DND-41 (cell line): ENCODE measurements around the gene NFAM1.

Experiments
- ATAC-seq: fragments of 200-7000 bp; cut with Tn5 transposase; 3 replicates; pipeline ENCODE4 v1.9.1; 2021; ENCODE audit warnings: low read depth; ENCODE audit not compliant: insufficient read depth
- DNase-seq: peaks from one replicate; pipeline ENCODE4 v3.0.0-alpha.2; 2020
- H2AFZ ChIP-seq: 2 replicates; pipeline ENCODE4 v1.6.0; 2012; ENCODE audit warnings: low read depth, low read length
- H3K27ac ChIP-seq: 2 replicates; pipeline ENCODE4 v1.5.1; 2012; ENCODE audit warnings: low read length, inconsistent platforms
- H3K27me3 ChIP-seq: fragments of 200-600 bp; sonication (generic); 2 replicates; pipeline ENCODE4 v1.6.0; 2012; ENCODE audit warnings: low read length, mild to moderate bottlenecking, inconsistent platforms; ENCODE audit not compliant: insufficient read depth, poor library complexity
- H3K36me3 ChIP-seq: 2 replicates; pipeline ENCODE4 v1.5.1; 2012; ENCODE audit warnings: low read length, inconsistent platforms; ENCODE audit not compliant: insufficient read depth
- H3K4me1 ChIP-seq: 2 replicates; pipeline ENCODE4 v1.5.1; 2012; ENCODE audit warnings: mild to moderate bottlenecking, low read length; ENCODE audit not compliant: insufficient read depth
- H3K4me2 ChIP-seq: 2 replicates; pipeline ENCODE4 v1.6.0; 2012; ENCODE audit warnings: mild to moderate bottlenecking, moderate library complexity, low read length, inconsistent platforms; ENCODE audit not compliant: insufficient read depth
- H3K4me3 ChIP-seq, 2 experiments: fragments of 200-600 bp in 1 of 2; shearing (Covaris generic) in 1 of 2; 2 replicates each; pipeline ENCODE4 v1.5.1; 2012 to 2016; ENCODE audit warnings: inconsistent platforms in 2 of 2, low read length in 2 of 2, mild to moderate bottlenecking in 2 of 2, low read depth in 1 of 2, moderate library complexity in 1 of 2
- H3K79me2 ChIP-seq: 2 replicates; pipeline ENCODE4 v1.6.0; 2012; ENCODE audit warnings: low read length, inconsistent platforms; ENCODE audit not compliant: insufficient read depth
- H3K9ac ChIP-seq: 2 replicates; pipeline ENCODE4 v1.6.0; 2012; ENCODE audit warnings: low read depth, mild to moderate bottlenecking, inconsistent platforms, low read length, moderate library complexity
- H3K9me3 ChIP-seq: 2 replicates; pipeline ENCODE4 v1.5.1; 2012; ENCODE audit warnings: low read length, moderate library complexity, mild to moderate bottlenecking, inconsistent platforms; ENCODE audit not compliant: insufficient read depth, severe bottlenecking
- H4K20me1 ChIP-seq: 2 replicates; pipeline ENCODE4 v1.6.0; 2012; ENCODE audit warnings: low read length; ENCODE audit not compliant: insufficient read depth
- CTCF ChIP-seq: IDR thresholded peaks from 2 replicates; pipeline ENCODE4 v1.5.1; 2012; ENCODE audit warnings: borderline replicate concordance, low read length, moderate library complexity, mild to moderate bottlenecking; ENCODE audit not compliant: poor library complexity, severe bottlenecking; ENCODE audit errors: extremely low read depth
- EZH2 ChIP-seq: IDR thresholded peaks from 3 replicates; pipeline ENCODE4 v1.6.1; 2012; ENCODE audit warnings: borderline replicate concordance, low read depth, mild to moderate bottlenecking, moderate library complexity, low read length, inconsistent platforms; ENCODE audit not compliant: severe bottlenecking

NFAM1 gene

DNA sequence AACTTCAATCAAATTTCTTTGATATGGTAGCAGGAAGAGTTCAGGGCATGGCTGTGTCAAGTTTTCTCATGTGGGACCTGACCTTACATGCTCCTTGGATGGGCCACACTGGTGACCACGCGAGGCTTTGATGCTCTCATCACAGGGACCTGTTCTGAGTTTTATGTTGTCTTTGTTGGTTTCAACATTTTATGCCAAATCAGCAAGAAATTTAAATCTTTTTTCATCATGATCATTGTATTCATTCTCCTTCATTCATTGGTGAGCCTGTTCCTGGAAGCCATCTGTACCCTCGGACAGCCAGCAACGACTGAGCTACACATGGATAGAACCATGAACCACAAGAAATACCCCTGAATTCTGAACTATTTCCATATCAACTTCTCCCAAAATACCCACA lies 10.5 kb upstream of the NFAM1 start:
- no peak overlapping the region for H3K4me2 ChIP-seq
- no peaks in the 10 kb centered on the region for H3K27me3 ChIP-seq
- no peak overlapping the region for H2AFZ ChIP-seq
- H3K4me1 ChIP-seq, result peaks cover 20% of the 10 kb centered on the region
- H3K79me2 ChIP-seq, result no peaks in the 10 kb centered on the region
- no peaks in the 10 kb centered on the region for H4K20me1 ChIP-seq
- no peak for DNase-seq
- no peak for ATAC-seq
- no peak for TF ChIP-seq CTCF
- no peak for TF ChIP-seq EZH2
- no peaks in the 10 kb centered on the region for H3K36me3 ChIP-seq
- no peaks in the 10 kb centered on the region for H3K9me3 ChIP-seq
- no peak overlapping the region for H3K27ac ChIP-seq
- no peak overlapping the region for H3K4me3 ChIP-seq
- no peak overlapping the region for H3K9ac ChIP-seq

DNA sequence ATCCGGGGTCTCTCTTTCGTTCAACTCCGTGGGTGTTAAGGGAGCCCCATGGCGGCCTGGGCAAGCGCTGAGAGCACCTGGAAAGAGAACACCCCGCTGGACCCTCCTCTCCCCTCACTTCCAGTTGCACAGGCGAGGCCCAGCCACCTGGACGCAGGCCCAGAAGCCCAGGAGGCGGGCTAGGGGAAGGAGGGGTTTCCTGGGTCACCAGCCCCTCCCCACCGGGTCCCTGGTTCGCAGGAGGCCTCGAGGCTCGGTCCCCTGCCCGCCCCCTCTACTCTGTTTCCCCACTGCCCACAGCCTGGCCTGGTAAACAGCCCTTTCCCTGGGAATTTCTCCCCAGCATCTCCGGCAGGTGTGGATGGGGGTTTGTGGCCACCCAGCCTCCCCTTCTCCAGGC lies 8.5 kb upstream of the NFAM1 start:
- Histone ChIP-seq H3K79me2 (no peaks in the 10 kb centered on the region), H3K36me3 (no peaks in the 10 kb centered on the region), H3K9me3 (no peaks in the 10 kb centered on the region), H2AFZ (no peak overlapping the region), H3K4me3 (no peak overlapping the region), H3K4me1 (peaks cover 27% of the 10 kb centered on the region), H3K9ac (no peak overlapping the region), H3K27me3 (no peaks in the 10 kb centered on the region), H4K20me1 (no peaks in the 10 kb centered on the region), H3K4me2 (no peak overlapping the region), H3K27ac (no peak overlapping the region)
- no peak for TF ChIP-seq EZH2
- TF ChIP-seq CTCF, result no peak
- ATAC-seq, result no peak
- DNase-seq, result no peak

DNA sequence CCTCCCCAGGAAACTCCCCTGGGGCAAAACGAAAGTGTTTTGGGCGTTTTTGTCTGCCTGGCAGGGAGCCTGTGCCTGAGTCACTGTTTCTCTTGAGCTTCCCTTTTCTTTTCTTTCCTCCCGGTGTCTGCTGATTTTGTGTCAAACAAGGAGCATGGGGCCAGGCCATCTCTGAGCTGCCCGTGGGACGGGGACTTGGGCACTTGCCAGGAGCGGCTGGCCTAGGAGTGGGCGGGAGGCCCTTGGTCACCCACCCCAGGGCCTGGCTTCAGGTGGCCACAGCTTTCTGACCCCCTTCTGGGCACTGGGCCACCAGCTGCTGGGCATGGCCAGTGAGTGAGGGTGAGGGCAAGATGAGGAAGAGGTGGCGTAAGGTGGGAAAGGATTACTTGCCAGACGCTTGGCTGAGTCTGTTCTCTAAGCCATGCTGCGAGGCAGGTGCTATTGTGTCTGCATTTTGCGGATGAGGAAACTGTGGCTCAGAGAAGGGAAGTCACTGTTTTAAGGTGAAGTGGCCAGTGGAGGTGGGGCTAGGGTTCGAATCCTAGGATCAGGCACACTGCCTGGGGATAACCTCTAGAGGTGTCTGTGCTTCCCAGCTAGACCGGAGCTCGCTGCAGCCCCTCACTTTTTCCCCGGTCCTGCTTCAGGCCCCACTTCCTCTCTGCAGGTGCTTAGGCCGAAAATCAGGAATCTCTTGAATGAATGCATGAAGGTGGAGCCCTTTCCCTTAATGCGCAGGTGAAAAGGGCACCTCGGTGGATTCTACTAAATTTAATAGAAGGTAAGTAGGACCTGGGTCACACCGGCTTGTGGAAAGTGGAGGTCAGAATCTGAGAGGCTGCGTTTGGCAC lies 7.8 kb upstream of the NFAM1 start:
- H3K36me3 ChIP-seq, result no peaks in the 10 kb centered on the region
- TF ChIP-seq CTCF, result no peak
- TF ChIP-seq EZH2, result no peak
- no peak overlapping the region for H3K4me3 ChIP-seq
- H3K79me2 ChIP-seq, result no peaks in the 10 kb centered on the region
- H3K27ac ChIP-seq, result no peak overlapping the region
- H3K4me2 ChIP-seq, result no peak overlapping the region
- ATAC-seq (no peak), DNase-seq (no peak)
- H4K20me1 ChIP-seq, result no peaks in the 10 kb centered on the region
- no peak overlapping the region for H3K9ac ChIP-seq
- no peaks in the 10 kb centered on the region for H3K27me3 ChIP-seq
- no peak overlapping the region for H2AFZ ChIP-seq
- no peaks in the 10 kb centered on the region for H3K9me3 ChIP-seq
- H3K4me1 ChIP-seq, result peaks cover 26% of the 10 kb centered on the region
